Keratinocyte (primary cell): ENCODE results near the gene MAB21L2. TPM values are rescaled to one million over a fixed set of nuclear protein-coding genes. Genes with fewer than 3 reads are reported as not detected.

Source experiments
- DNase-seq: peaks from one replicate; pipeline ENCODE4 v3.0.0-alpha.2; 2011; ENCODE audit warnings: low read depth, missing footprints, low spot score
- FAIRE-seq: peaks from 2 replicates; lab custom pipeline; 2011; peaks lifted over from hg19 to GRCh38; lab: Jason Lieb, UNC
- H2AFZ ChIP-seq: 2 replicates; pipeline ENCODE4 v1.6.0; 2012; ENCODE audit warnings: low read length, control low read depth, inconsistent platforms; ENCODE audit not compliant: control insufficient read depth
- H3K27ac ChIP-seq: 2 replicates; pipeline ENCODE4 v1.5.1; 2011; ENCODE audit warnings: low read length; ENCODE audit not compliant: control insufficient read depth, insufficient read depth
- H3K27me3 ChIP-seq: 3 replicates; pipeline ENCODE4 v1.6.0; 2011; ENCODE audit warnings: low read length; ENCODE audit not compliant: control insufficient read depth, insufficient read depth; ENCODE audit errors: extremely low read depth
- H3K36me3 ChIP-seq, 2 experiments: 2 replicates in 1 of 2; 3 replicates in 1 of 2; pipeline ENCODE4 v1.5.1; 2011; ENCODE audit warnings: low read length in 2 of 2, mild to moderate bottlenecking in 1 of 2; ENCODE audit not compliant: control insufficient read depth in 2 of 2, insufficient read depth in 2 of 2; ENCODE audit errors: extremely low read depth in 1 of 2
- H3K4me1 ChIP-seq: 3 replicates; pipeline ENCODE4 v1.5.1; 2011; ENCODE audit warnings: low read length; ENCODE audit not compliant: control insufficient read depth, insufficient read depth; ENCODE audit errors: extremely low read depth
- H3K4me2 ChIP-seq: 3 replicates; pipeline ENCODE4 v1.6.0; 2011; ENCODE audit warnings: low read depth, low read length; ENCODE audit not compliant: control insufficient read depth, insufficient read depth; ENCODE audit errors: extremely low read depth
- H3K4me3 ChIP-seq, 3 experiments: fragments of 200-600 bp in 1 of 3; sonication (generic) in 1 of 3; 2 replicates in 2 of 3; 3 replicates in 1 of 3; pipeline ENCODE4 v1.5.1; 2011 to 2016; ENCODE audit warnings: low read length in 3 of 3, mild to moderate bottlenecking in 3 of 3, control low read depth in 2 of 3, inconsistent platforms in 1 of 3, low read depth in 1 of 3, mixed read lengths in 1 of 3, mixed run types in 1 of 3, moderate library complexity in 1 of 3; ENCODE audit not compliant: control insufficient read depth in 2 of 3, insufficient read depth in 2 of 3; ENCODE audit errors: extremely low read depth in 1 of 3
- H3K79me2 ChIP-seq: 2 replicates; pipeline ENCODE4 v1.6.0; 2012; ENCODE audit warnings: low read length; ENCODE audit not compliant: control insufficient read depth, insufficient read depth
- H3K9ac ChIP-seq: 3 replicates; pipeline ENCODE4 v1.6.0; 2011; ENCODE audit warnings: low read length; ENCODE audit not compliant: control insufficient read depth, insufficient read depth; ENCODE audit errors: extremely low read depth
- H3K9me1 ChIP-seq: 3 replicates; pipeline ENCODE4 v1.6.0; 2011; ENCODE audit warnings: low read length; ENCODE audit not compliant: control insufficient read depth, insufficient read depth; ENCODE audit errors: extremely low read depth
- H3K9me3 ChIP-seq: 2 replicates; pipeline ENCODE4 v1.5.1; 2012; ENCODE audit warnings: low read depth, low read length; ENCODE audit not compliant: control insufficient read depth
- H4K20me1 ChIP-seq: 3 replicates; pipeline ENCODE4 v1.6.0; 2011; ENCODE audit warnings: low read length; ENCODE audit not compliant: control insufficient read depth, insufficient read depth; ENCODE audit errors: extremely low read depth
- CTCF ChIP-seq, 3 experiments: IDR thresholded peaks in 1 of 3; conservative IDR thresholded peaks in 1 of 3; optimal IDR thresholded peaks in 1 of 3; 2 replicates in 2 of 3; 3 replicates in 1 of 3; pipeline versions ENCODE3 to v1.5.1; 2011; ENCODE audit warnings: low read length in 3 of 3, mild to moderate bottlenecking in 3 of 3, moderate library complexity in 2 of 3, control low read depth in 1 of 3, inconsistent platforms in 1 of 3; ENCODE audit not compliant: insufficient read depth in 2 of 3; ENCODE audit errors: extremely low read depth in 1 of 3
- EZH2 ChIP-seq: IDR thresholded peaks from one replicate; pipeline ENCODE4 v1.6.1; 2012; ENCODE audit warnings: inconsistent platforms, mild to moderate bottlenecking, low read length, moderate library complexity
- dilution Hi-C: fragments of 300-500 bp; cut with MboI; formaldehyde crosslinking; loops from one replicate; pipeline ENCODE4 v1.7.0; 2020; ENCODE audit warnings: low sequenced_read_pairs; ENCODE audit not compliant: extremely low pct_ligation_motif_present
- polyA plus RNA-seq, 5 experiments: library from polyadenylated mRNA; depleted of rRNA in 3 of 5; stranded (reverse) in 3 of 5; stranded (forward) in 1 of 5; unstranded in 1 of 5; fragments of >200 nt; gene quantifications; 1 replicate in 1 of 5; 2 replicates in 3 of 5; 3 replicates in 1 of 5; pipeline versions ENCODE4 v1.2.1 to v1.2.3, GENCODE V29; 2011 to 2012; ENCODE audit warnings: missing spikeins in 2 of 5, low read depth in 1 of 5, low replicate concordance in 1 of 5

Gene MAB21L2
- polyA plus RNA-seq, 1 donor (not counting 4 experiments of a cell fraction or from before 2014, with no cell fraction given), result not detected

DNA sequence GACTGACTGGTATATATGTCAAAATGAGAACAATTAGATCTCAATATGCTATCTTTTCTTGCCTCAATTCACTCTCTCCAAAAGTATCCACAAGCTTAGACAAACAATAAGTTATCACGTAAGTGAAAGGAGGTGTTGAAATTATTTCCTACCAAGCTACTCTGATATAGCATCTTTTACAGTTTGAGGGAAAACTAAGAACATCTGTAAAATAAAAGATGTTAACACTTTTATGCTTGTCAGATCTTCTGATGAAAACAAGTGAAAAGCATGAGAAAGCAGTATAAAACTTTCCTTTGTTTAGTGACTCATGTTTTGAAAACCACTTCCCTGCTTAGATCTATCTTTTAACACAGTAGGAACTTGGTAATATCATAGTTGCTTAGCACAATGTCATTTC is 8.4 kb upstream of the MAB21L2 start:
- TF ChIP-seq CTCF (optimal IDR thresholded peaks at IDR 0.05 in 1 of 3, IDR thresholded peaks at IDR 0.05 in 1 of 3, conservative IDR thresholded peaks at IDR 0.05 in 1 of 3; ENCODE audit: extremely low read depth in 1 of 3, insufficient read depth in 2 of 3, low read length in 3 of 3), result no peak
- no peak for DNase-seq
- Histone ChIP-seq H4K20me1 (no peaks in the 10 kb centered on the region), H3K36me3 (no peaks in the 10 kb centered on the region), H3K4me1 (peaks cover 5% of the 10 kb centered on the region), H3K27ac (no peak overlapping the region), H3K9ac (no peak overlapping the region), H3K4me3 (no peak overlapping the region), H3K9me1 (no peaks in the 10 kb centered on the region), H3K9me3 (no peaks in the 10 kb centered on the region), H3K27me3 (no peaks in the 10 kb centered on the region), H3K79me2 (no peaks in the 10 kb centered on the region), H2AFZ (no peak overlapping the region), H3K4me2 (no peak overlapping the region)
- no peak for FAIRE-seq
- dilution Hi-C loops, result no loop called here

DNA sequence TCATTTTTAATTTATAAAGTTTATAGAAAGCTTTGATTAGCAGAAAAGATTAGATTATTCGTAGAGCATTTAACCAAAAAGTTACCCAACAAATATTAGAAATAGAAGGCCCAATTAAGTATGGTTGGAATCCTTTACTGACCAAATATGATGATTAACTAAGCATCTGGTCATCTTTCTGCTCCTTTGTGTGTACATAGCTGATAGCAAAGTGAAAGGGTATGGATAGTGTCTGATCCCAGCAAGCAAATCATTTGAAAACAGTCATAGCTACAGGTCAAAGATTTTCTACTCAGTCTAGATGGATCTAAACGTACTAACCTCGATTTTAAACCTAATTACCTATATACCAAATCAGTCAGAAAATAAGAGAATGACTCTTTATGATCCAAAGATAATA is 7.3 kb upstream of the MAB21L2 start:
- H3K4me2 ChIP-seq, result no peak overlapping the region
- H4K20me1 ChIP-seq, result no peaks in the 10 kb centered on the region
- no peaks in the 10 kb centered on the region for H3K36me3 ChIP-seq
- no peaks in the 10 kb centered on the region for H3K9me3 ChIP-seq
- H3K27ac ChIP-seq, result no peak overlapping the region
- DNase-seq, result no peak
- no peaks in the 10 kb centered on the region for H3K79me2 ChIP-seq
- peaks cover 5% of the 10 kb centered on the region for H3K4me1 ChIP-seq
- H3K27me3 ChIP-seq, result no peaks in the 10 kb centered on the region
- no peaks in the 10 kb centered on the region for H3K9me1 ChIP-seq
- H2AFZ ChIP-seq, result no peak overlapping the region
- TF ChIP-seq CTCF (optimal IDR thresholded peaks at IDR 0.05 in 1 of 3, IDR thresholded peaks at IDR 0.05 in 1 of 3, conservative IDR thresholded peaks at IDR 0.05 in 1 of 3; ENCODE audit: extremely low read depth in 1 of 3, insufficient read depth in 2 of 3, low read length in 3 of 3) (no peak), EZH2 (no peak)
- no peak for FAIRE-seq
- dilution Hi-C loops, result no loop called here
- no peak overlapping the region for H3K9ac ChIP-seq
- H3K4me3 ChIP-seq, result no peak overlapping the region
